ENCODE measurements around the gene LCN6. TPM values are rescaled to one million over a fixed set of nuclear protein-coding genes. Genes with fewer than 3 reads are reported as not detected.

The LCN6 gene
- total and polyA plus RNA-seq, 9 of the 15 experiments (the other 6 are each of a cell fraction or from before 2014, with no cell fraction given) = 0.10 to 0.45 (median 0.37) TPM; not detected in 5

GRCh38 chr9:136697146-136697820 lies 51.0 kb downstream of the LCN6 start (continued):
- no peak for TF ChIP-seq ZNF407 (IDR thresholded peaks at IDR 0.05; ENCODE audit: low read depth)
- no peak for TF ChIP-seq SMAD2 (IDR thresholded peaks at IDR 0.05; ENCODE audit: low read depth, low read length)

Measured in K562 (cell line).